HepG2 (cell line): ENCODE measurements around the gene CHST6. TPM values are rescaled to one million over a fixed set of nuclear protein-coding genes. Genes with fewer than 3 reads are reported as not detected.

ENCODE experiments used
- CEBPB ChIP-seq: IDR thresholded peaks from 2 replicates; pipeline ENCODE4 v1.6.1; 2011; ENCODE audit warnings: low read depth, low read length, improper control_type of control experiment, borderline replicate concordance
- CERS6 ChIP-seq: sonication (generic); formaldehyde crosslinking; IDR thresholded peaks from 2 replicates; pipeline ENCODE4 v1.5.0; 2020; ENCODE audit warnings: missing genetic modification reagents
- ELF4 ChIP-seq: sonication (generic); formaldehyde crosslinking; IDR thresholded peaks from 2 replicates; pipeline ENCODE4 v1.5.0; 2020; ENCODE audit warnings: missing genetic modification reagents, mild to moderate bottlenecking, moderate library complexity, borderline replicate concordance
- ESRRA ChIP-seq: sonication (generic); formaldehyde crosslinking; IDR thresholded peaks from 2 replicates; pipeline ENCODE4 v1.5.1; 2020; ENCODE audit warnings: mild to moderate bottlenecking, low read depth, missing genetic modification reagents
- MNT ChIP-seq: fragments of 450-650 bp; IDR thresholded peaks from 2 replicates; pipeline ENCODE4 v1.6.1; 2016
- PHF21A ChIP-seq: sonication (generic); formaldehyde crosslinking; IDR thresholded peaks from 2 replicates; pipeline ENCODE4 v1.5.0; 2020; ENCODE audit warnings: mild to moderate bottlenecking, missing genetic modification reagents
- REXO4 ChIP-seq: sonication (generic); formaldehyde crosslinking; IDR thresholded peaks from 2 replicates; pipeline ENCODE4 v1.8.0; 2022; ENCODE audit warnings: missing genetic modification reagents, mild to moderate bottlenecking, borderline replicate concordance
- SAFB2 ChIP-seq: sonication (generic); formaldehyde crosslinking; IDR thresholded peaks from 2 replicates; pipeline ENCODE4 v1.5.1; 2020; ENCODE audit warnings: missing genetic modification reagents, low read depth, mild to moderate bottlenecking, borderline replicate concordance
- TARDBP ChIP-seq: sonication (generic); formaldehyde crosslinking; IDR thresholded peaks from 2 replicates; pipeline ENCODE4 v1.8.0; 2022; ENCODE audit warnings: mild to moderate bottlenecking, missing genetic modification reagents
- ZBTB20 ChIP-seq: sonication (generic); formaldehyde crosslinking; IDR thresholded peaks from 2 replicates; pipeline ENCODE4 v1.8.1; 2023; ENCODE audit warnings: missing genetic modification reagents, low read depth, mild to moderate bottlenecking, borderline replicate concordance
- ZBTB3 ChIP-seq: sonication (generic); formaldehyde crosslinking; IDR thresholded peaks from 2 replicates; pipeline ENCODE4 v1.4.0; 2020; ENCODE audit warnings: low read depth, mild to moderate bottlenecking, moderate library complexity, missing genetic modification reagents, borderline replicate concordance
- ZFP36L1 ChIP-seq: sonication (generic); formaldehyde crosslinking; IDR thresholded peaks from 2 replicates; pipeline ENCODE4 v1.8.0; 2022; ENCODE audit warnings: mild to moderate bottlenecking, missing genetic modification reagents, moderate library complexity
- ZFP36L2 ChIP-seq: sonication (generic); formaldehyde crosslinking; IDR thresholded peaks from 2 replicates; pipeline ENCODE4 v1.4.0; 2020; ENCODE audit warnings: missing genetic modification reagents
- ZNF550 ChIP-seq: sonication (generic); formaldehyde crosslinking; IDR thresholded peaks from 2 replicates; pipeline ENCODE4 v1.4.0; 2020; ENCODE audit warnings: mild to moderate bottlenecking, missing genetic modification reagents, borderline replicate concordance
- ZNF552 ChIP-seq: sonication (generic); formaldehyde crosslinking; IDR thresholded peaks from 2 replicates; pipeline ENCODE4 v1.9.0; 2022; ENCODE audit warnings: missing genetic modification reagents, mild to moderate bottlenecking, borderline replicate concordance
- ZNF629 ChIP-seq: sonication (generic); formaldehyde crosslinking; conservative IDR thresholded peaks from 2 replicates; pipeline ENCODE4 v1.5.0; 2020; ENCODE audit warnings: missing genetic modification reagents
- polyA plus RNA-seq, 8 experiments: library from polyadenylated mRNA; depleted of rRNA in 3 of 8; stranded (reverse) in 7 of 8; unstranded in 1 of 8; fragments of >200 nt; fragmentation: Illumina TruSeq in 4 of 8; extraction: Trizol in 4 of 8; gene quantifications; 2 replicates each; pipeline versions ENCODE4 v1.2.1 to v1.2.3, GENCODE V29; 2011 to 2016; ENCODE audit warnings: low read depth in 4 of 8, missing spikeins in 1 of 8, mixed read lengths in 1 of 8; ENCODE audit not compliant: insufficient read depth in 1 of 8
- total RNA-seq, 5 experiments: library from RNA; depleted of rRNA; stranded (reverse); fragments of >200 nt; fragmentation: Illumina TruSeq; extraction: Trizol; gene quantifications; 2 replicates each; pipeline ENCODE4 v1.2.3, GENCODE V29; 2016; ENCODE audit warnings: low read depth in 1 of 5
- TF ChIP-seq, protein P1 (sequence below): sonication (generic); formaldehyde crosslinking; IDR thresholded peaks from 2 replicates; pipeline ENCODE4 v1.5.0; 2020; ENCODE audit warnings: mild to moderate bottlenecking, missing genetic modification reagents
- TF ChIP-seq, protein P2 (sequence below): sonication (generic); formaldehyde crosslinking; IDR thresholded peaks from 2 replicates; pipeline ENCODE4 v1.4.0; 2020; ENCODE audit warnings: mild to moderate bottlenecking, missing genetic modification reagents
- TF ChIP-seq, protein P3 (sequence below): sonication (generic); formaldehyde crosslinking; IDR thresholded peaks from 2 replicates; pipeline ENCODE4 v1.4.0; 2020; ENCODE audit warnings: missing genetic modification reagents, borderline replicate concordance

The CHST6 gene
- total and polyA plus RNA-seq, 2 of the 13 experiments (the other 11 are each of a cell fraction or from before 2014, with no cell fraction given), result 0.18 to 0.91 TPM

- TF ChIP-seq, protein P1, sequence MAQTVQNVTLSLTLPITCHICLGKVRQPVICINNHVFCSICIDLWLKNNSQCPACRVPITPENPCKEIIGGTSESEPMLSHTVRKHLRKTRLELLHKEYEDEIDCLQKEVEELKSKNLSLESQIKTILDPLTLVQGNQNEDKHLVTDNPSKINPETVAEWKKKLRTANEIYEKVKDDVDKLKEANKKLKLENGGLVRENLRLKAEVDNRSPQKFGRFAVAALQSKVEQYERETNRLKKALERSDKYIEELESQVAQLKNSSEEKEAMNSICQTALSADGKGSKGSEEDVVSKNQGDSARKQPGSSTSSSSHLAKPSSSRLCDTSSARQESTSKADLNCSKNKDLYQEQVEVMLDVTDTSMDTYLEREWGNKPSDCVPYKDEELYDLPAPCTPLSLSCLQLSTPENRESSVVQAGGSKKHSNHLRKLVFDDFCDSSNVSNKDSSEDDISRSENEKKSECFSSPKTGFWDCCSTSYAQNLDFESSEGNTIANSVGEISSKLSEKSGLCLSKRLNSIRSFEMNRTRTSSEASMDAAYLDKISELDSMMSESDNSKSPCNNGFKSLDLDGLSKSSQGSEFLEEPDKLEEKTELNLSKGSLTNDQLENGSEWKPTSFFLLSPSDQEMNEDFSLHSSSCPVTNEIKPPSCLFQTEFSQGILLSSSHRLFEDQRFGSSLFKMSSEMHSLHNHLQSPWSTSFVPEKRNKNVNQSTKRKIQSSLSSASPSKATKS (CRISPR knock-in tag), result no peak
- TF ChIP-seq TARDBP (CRISPR knock-in tag) (no peak; the same call in 1 of the 2 replicates), ZNF552 (CRISPR knock-in tag) (no peak), ESRRA (CRISPR knock-in tag) (no peak), ZBTB20 (CRISPR knock-in tag) (no peak), ELF4 (peak; percentile 86), CEBPB (no peak), ZNF550 (CRISPR knock-in tag) (no peak), PHF21A (CRISPR knock-in tag) (no peak; the same call in 1 of the 2 replicates), ZFP36L1 (CRISPR knock-in tag) (peak; percentile 36; the same call in 1 of the 2 replicates), ZBTB3 (CRISPR knock-in tag) (no peak), CERS6 (CRISPR knock-in tag) (no peak), ZFP36L2 (CRISPR knock-in tag) (no peak), SAFB2 (no peak), REXO4 (CRISPR knock-in tag) (no peak), ZNF629 (CRISPR knock-in tag) (no peak; the same call in 1 of the 2 replicates), MNT (no peak)
- TF ChIP-seq, protein P2, sequence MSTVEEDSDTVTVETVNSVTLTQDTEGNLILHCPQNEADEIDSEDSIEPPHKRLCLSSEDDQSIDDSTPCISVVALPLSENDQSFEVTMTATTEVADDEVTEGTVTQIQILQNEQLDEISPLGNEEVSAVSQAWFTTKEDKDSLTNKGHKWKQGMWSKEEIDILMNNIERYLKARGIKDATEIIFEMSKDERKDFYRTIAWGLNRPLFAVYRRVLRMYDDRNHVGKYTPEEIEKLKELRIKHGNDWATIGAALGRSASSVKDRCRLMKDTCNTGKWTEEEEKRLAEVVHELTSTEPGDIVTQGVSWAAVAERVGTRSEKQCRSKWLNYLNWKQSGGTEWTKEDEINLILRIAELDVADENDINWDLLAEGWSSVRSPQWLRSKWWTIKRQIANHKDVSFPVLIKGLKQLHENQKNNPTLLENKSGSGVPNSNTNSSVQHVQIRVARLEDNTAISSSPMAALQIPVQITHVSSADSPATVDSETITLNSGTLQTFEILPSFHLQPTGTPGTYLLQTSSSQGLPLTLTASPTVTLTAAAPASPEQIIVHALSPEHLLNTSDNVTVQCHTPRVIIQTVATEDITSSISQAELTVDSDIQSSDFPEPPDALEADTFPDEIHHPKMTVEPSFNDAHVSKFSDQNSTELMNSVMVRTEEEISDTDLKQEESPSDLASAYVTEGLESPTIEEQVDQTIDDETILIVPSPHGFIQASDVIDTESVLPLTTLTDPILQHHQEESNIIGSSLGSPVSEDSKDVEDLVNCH (CRISPR knock-in tag), result no peak
- TF ChIP-seq, protein P3, sequence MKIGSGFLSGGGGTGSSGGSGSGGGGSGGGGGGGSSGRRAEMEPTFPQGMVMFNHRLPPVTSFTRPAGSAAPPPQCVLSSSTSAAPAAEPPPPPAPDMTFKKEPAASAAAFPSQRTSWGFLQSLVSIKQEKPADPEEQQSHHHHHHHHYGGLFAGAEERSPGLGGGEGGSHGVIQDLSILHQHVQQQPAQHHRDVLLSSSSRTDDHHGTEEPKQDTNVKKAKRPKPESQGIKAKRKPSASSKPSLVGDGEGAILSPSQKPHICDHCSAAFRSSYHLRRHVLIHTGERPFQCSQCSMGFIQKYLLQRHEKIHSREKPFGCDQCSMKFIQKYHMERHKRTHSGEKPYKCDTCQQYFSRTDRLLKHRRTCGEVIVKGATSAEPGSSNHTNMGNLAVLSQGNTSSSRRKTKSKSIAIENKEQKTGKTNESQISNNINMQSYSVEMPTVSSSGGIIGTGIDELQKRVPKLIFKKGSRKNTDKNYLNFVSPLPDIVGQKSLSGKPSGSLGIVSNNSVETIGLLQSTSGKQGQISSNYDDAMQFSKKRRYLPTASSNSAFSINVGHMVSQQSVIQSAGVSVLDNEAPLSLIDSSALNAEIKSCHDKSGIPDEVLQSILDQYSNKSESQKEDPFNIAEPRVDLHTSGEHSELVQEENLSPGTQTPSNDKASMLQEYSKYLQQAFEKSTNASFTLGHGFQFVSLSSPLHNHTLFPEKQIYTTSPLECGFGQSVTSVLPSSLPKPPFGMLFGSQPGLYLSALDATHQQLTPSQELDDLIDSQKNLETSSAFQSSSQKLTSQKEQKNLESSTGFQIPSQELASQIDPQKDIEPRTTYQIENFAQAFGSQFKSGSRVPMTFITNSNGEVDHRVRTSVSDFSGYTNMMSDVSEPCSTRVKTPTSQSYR, result no peak
These were observed 61.4 kb downstream of the CHST6 start (continued) for GRCh38 chr16:75433732-75434413.
